ENCODE results near the gene PSD. TPM values are rescaled to one million over a fixed set of nuclear protein-coding genes. Genes with fewer than 3 reads are reported as not detected.
"Not testable (repeated sequence)": the region's sequence is repeated elsewhere in the genome, so short reads cannot be mapped to it uniquely, and the experiment has no call there.

Gene PSD
- total RNA-seq, 1 experiment from 2014 or later = 1.6 TPM

DNA sequence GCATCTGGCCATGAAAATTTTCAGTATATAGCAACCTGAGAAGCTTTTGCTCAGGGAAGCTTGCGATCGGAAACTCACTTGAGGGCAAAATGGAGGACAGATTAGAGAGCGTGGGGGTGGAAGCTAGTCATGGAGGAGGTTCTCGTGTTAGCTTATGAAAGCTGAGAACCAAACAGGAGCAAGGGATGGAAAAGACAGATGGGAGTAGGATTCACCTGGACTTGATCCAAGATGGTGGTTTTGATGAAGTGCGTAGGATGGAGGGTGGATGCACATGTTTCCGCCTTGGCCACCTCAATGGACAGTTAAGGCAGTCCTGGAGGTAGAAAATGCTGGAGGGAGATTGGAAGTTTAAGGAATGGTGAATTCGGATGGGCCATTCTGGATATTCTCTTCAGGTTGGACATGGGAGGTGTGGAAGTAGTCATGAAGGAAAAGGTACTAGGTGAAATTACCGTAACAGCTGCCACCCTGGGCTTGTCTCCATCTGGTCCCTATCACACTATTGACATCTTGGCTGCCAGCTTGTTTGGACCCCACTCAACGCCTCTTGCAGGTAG, 39.1 kb upstream of the PSD start:
- no peaks in the 10 kb centered on the region for H4K20me1 ChIP-seq (ENCODE audit: insufficient read depth)
- 0 out of 2 replicates have a peak, but pooled peaks cover 5% of the 10 kb centered on the region for H3K79me2 ChIP-seq (ENCODE audit: low read depth)
- no peak for DNase-seq
- no peaks in the 10 kb centered on the region for H3K9me3 ChIP-seq (ENCODE audit: insufficient read depth, low read depth)
- no TSS peak for BruUV-seq (replicated peaks)
- no peak overlapping the region for H3K4me2 ChIP-seq
- peaks cover 5% of the 10 kb centered on the region; the same call in 1 of the 2 replicates for H3K4me1 ChIP-seq (replicated peaks; ENCODE audit: insufficient read depth)
- intact Hi-C loops (cut with micrococcal nuclease; ENCODE audit: unreplicated experiment) = no loop called here
- no peaks in the 10 kb centered on the region for H3K9me2 ChIP-seq (ENCODE audit: insufficient read depth)
- POLR2A ChIA-PET (ENCODE audit: unreplicated experiment) = no interaction called here
- no peak overlapping the region for H2AFZ ChIP-seq
- peaks cover 5% of the 10 kb centered on the region; the same call in 1 of the 2 replicates for H3F3A ChIP-seq (ENCODE audit: insufficient read depth, low read depth)
- CTCF ChIA-PET = no interaction called here
- H3K27ac ChIP-seq = no peak overlapping the region
- H3K27me3 ChIP-seq (ENCODE audit: insufficient read depth, low read depth) = no peaks in the 10 kb centered on the region
- no peak for TF ChIP-seq EZH2 (IDR thresholded peaks at IDR 0.05; ENCODE audit: low read depth)
- TF ChIP-seq CTCF (conservative IDR thresholded peaks at IDR 0.05) = no peak
- no peak overlapping the region for H3K4me3 ChIP-seq
- H3K36me3 ChIP-seq (ENCODE audit: low read depth) = no peaks in the 10 kb centered on the region

- intact Hi-C loops (cut with micrococcal nuclease; ENCODE audit: unreplicated experiment) = no loop called here
- Histone ChIP-seq H3K9me2 (ENCODE audit: insufficient read depth) (no peaks in the 10 kb centered on the region), H3K4me3 (no peak overlapping the region), H3F3A (ENCODE audit: insufficient read depth, low read depth) (peaks cover 7% of the 10 kb centered on the region; the same call in 1 of the 2 replicates), H3K9me3 (ENCODE audit: insufficient read depth, low read depth) (no peaks in the 10 kb centered on the region), H3K27ac (peak overlapping the region; percentile 41; the same call in 1 of the 2 replicates), H3K36me3 (ENCODE audit: low read depth) (no peaks in the 10 kb centered on the region), H3K79me2 (ENCODE audit: low read depth) (peaks cover 18% of the 10 kb centered on the region), H3K27me3 (ENCODE audit: insufficient read depth, low read depth) (no peaks in the 10 kb centered on the region), H4K20me1 (ENCODE audit: insufficient read depth) (no peaks in the 10 kb centered on the region), H3K4me2 (no peak overlapping the region), H2AFZ (no peak overlapping the region), H3K4me1 (replicated peaks; ENCODE audit: insufficient read depth) (peaks cover 13% of the 10 kb centered on the region)
- CTCF ChIA-PET = no interaction called here
- no peak for DNase-seq
- no TSS peak for BruUV-seq (replicated peaks)
- POLR2A ChIA-PET (ENCODE audit: unreplicated experiment) = no interaction called here
- TF ChIP-seq EZH2 (IDR thresholded peaks at IDR 0.05; ENCODE audit: low read depth) = no peak
- TF ChIP-seq CTCF (conservative IDR thresholded peaks at IDR 0.05) = no peak
Measured at GRCh38 chr10:102455893-102456471, 37.4 kb upstream of the PSD start.

DNA sequence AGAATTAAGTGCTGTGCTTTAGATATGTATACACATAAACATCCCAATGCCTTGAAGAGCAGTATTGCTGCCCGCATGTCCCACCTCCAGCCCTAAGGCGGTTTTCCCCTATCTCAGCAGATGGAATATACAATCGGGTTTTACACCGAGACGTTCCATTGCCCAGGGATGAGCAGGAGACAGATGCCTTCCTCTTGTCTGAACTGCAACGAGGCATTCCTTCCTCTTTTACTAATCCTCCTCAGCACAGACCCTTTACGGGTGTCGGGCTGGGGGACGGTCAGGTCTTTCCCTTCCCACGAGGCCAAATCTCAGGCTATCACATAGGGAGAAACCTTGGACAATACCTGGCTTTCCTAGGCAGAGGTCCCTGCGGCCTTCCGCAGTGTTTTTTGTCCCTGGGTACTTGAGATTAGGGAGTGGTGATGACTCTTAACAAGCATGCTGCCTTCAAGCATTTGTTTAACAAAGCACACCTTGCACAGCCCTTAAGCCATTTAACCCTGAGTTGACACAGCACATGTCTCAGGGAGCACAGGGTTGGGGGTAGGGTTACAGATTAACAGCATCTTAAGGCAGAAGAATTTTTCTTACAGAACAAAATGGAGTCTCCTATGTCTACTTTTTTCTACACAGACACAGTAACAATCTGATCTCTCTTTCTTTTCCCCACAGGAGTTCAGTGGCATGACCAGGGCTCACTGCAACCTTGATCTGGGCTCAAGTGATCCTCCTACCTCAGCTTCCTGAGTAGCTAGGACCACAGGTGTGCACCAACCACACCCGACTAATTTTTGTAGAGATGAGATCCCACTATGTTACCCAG, 36.3 kb upstream of the PSD start:
- DNase-seq; H4K20me1 ChIP-seq (ENCODE audit: insufficient read depth); H3K4me2 ChIP-seq; POLR2A ChIA-PET (ENCODE audit: unreplicated experiment); intact Hi-C loops (cut with micrococcal nuclease; ENCODE audit: unreplicated experiment); BruUV-seq (replicated peaks); H2AFZ ChIP-seq; H3K9me3 ChIP-seq (ENCODE audit: insufficient read depth, low read depth); H3K9me2 ChIP-seq (ENCODE audit: insufficient read depth); H3K27me3 ChIP-seq (ENCODE audit: insufficient read depth, low read depth); H3K27ac ChIP-seq; CTCF ChIA-PET; H3K4me3 ChIP-seq; H3K36me3 ChIP-seq (ENCODE audit: low read depth); H3F3A ChIP-seq (ENCODE audit: insufficient read depth, low read depth): not testable (repeated sequence)
- peaks cover 20% of the 10 kb centered on the region for H3K79me2 ChIP-seq (ENCODE audit: low read depth)
- H3K4me1 ChIP-seq (replicated peaks; ENCODE audit: insufficient read depth) = peaks cover 13% of the 10 kb centered on the region

Data from PC-9 (cell line).